Measurements from ENCODE around the gene LRRC37A3. TPM values are rescaled to one million over a fixed set of nuclear protein-coding genes. Genes with fewer than 3 reads are reported as not detected.
"Not testable (repeated sequence)": the region's sequence is repeated elsewhere in the genome, so short reads cannot be mapped to it uniquely, and the experiment has no call there.

The LRRC37A3 gene
- total RNA-seq, 1 donor from 2014 or later = 10.5 TPM

- H3K4me1 Mint-ChIP-seq (ENCODE audit: low read depth) = peaks cover 11% of the 10 kb centered on the region
- H3K27me3 Mint-ChIP-seq (ENCODE audit: low read depth); intact Hi-C loops (cut with micrococcal nuclease); H3K9me3 Mint-ChIP-seq: not testable (repeated sequence)
- peak overlapping the region; percentile 21 for H3K4me3 Mint-ChIP-seq (ENCODE audit: low read depth)
- peak; percentile 52 for DNase-seq (ENCODE audit: low spot score)
- H3K36me3 Mint-ChIP-seq (ENCODE audit: low read depth) = peaks cover 14% of the 10 kb centered on the region
- peak overlapping the region; percentile 97 for H3K27ac Mint-ChIP-seq
Measured at GRCh38 chr17:64808178-64808977, 110.9 kb downstream of the LRRC37A3 start.

Other genes starting within 250 kb of the LRRC37A3 start
- gene GNA13, start 137.3 kb upstream of the LRRC37A3 start, total RNA-seq = 63.8 and 68.7 TPM in 2 replicates
- gene RGS9, start 217.9 kb upstream of the LRRC37A3 start, total RNA-seq = 16.1 and 16.3 TPM in 2 replicates